GM18498 (cell line): Measurements from ENCODE around the gene SPC24.
"Not testable (repeated sequence)": the region's sequence is repeated elsewhere in the genome, so short reads cannot be mapped to it uniquely, and the experiment has no call there.

Source experiments
- ATAC-seq: cut with Tn5 transposase; IDR thresholded peaks from one replicate; pipeline ENCODE4 v1.9.1; 2021; ENCODE audit warnings: mild to moderate bottlenecking, moderate library complexity; ENCODE audit not compliant: unreplicated experiment

The SPC24 gene

DNA sequence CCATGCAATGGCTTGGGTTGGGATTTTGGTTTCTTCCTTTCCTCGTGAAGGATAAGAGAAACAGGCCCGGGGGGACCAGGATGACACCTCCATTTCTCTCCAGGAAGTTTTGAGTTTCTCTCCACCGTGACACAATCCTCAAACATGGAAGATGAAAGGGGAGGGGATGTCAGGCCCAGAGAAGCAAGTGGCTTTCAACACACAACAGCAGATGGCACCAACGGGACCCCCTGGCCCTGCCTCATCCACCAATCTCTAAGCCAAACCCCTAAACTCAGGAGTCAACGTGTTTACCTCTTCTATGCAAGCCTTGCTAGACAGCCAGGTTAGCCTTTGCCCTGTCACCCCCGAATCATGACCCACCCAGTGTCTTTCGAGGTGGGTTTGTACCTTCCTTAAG is 24.1 kb downstream of the SPC24 start:
- no peak for ATAC-seq

DNA sequence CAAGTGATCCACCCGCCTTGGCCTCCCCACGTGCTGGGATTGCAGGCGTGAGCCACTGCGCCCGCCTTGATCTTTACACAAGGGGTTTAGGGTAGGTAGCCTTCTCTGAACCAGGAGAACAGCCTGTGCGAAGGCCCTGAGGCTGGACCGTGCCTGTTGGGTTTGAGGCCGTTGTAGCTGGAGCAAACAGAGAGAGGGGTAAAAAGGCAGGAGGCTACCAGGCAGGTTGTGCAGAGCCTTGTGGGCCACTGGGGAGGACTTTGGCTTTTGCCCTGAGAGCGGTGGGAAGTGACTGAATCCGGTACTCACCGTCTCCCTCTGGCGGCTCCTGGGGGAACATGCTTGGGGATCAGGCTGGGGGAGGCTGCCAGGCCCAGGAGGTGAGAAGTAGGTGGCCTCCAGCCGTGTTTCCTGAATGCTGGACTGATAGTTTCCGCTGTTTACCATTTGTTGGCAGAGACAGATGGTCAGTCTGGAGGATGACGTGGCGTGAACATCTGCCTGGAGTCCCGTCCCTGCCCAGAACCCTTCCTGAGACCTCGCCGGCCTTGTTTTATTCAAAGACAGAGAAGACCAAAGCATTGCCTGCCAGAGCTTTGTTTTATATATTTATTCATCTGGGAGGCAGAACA is 24.6 kb downstream of the SPC24 start:
- ATAC-seq = no peak

- ATAC-seq = no peak
Measured at GRCh38 chr19:11127905-11128304, 27.7 kb downstream of the SPC24 start.

- no peak for ATAC-seq
Measured at GRCh38 chr19:11125994-11126685, 29.4 kb downstream of the SPC24 start.

- ATAC-seq = not testable (repeated sequence)
Measured at GRCh38 chr19:11124157-11124556, 31.4 kb downstream of the SPC24 start.

DNA sequence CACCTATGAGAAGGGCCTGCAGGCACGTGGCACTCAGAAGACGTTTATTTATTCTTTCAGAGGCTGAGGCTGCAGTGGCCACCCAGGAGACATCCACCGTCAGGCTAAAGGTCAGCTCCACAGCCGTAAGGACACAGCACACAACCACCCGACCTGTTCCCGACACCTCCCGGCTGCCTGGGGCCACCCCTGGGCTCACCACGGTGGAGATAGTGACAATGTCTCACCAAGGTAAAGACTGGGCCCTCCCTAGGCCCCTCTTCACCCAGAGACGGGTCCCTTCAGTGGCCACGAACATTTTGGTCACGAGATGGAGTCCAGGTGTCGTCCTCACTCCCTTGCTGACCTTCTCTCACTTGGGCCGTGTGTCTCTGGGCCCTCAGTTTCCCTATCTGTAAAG is 32.5 kb downstream of the SPC24 start:
- ATAC-seq = no peak

GRCh38 chr19:11121963-11122362 is 33.6 kb downstream of the SPC24 start:
- ATAC-seq = not testable (repeated sequence)

DNA sequence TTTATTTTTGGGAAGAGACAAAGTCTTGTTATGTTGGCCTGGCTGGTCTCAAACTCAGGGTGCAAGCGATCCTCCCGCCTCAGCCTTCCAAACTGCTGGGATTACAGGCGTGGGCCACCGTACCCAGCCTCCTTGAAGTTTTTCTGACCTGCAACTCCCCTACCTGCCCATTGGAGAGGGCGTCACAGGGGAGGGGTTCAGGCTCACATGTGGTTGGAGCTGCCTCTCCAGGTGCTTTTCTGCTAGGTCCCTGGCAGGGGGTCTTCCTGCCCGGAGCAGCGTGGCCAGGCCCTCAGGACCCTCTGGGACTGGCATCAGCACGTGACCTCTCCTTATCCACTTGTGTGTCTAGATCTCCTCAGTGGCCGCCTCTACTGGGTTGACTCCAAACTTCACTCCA is 39.1 kb downstream of the SPC24 start:
- no peak for ATAC-seq

- ATAC-seq = no peak
Measured at GRCh38 chr19:11115895-11116446, 39.6 kb downstream of the SPC24 start.

DNA sequence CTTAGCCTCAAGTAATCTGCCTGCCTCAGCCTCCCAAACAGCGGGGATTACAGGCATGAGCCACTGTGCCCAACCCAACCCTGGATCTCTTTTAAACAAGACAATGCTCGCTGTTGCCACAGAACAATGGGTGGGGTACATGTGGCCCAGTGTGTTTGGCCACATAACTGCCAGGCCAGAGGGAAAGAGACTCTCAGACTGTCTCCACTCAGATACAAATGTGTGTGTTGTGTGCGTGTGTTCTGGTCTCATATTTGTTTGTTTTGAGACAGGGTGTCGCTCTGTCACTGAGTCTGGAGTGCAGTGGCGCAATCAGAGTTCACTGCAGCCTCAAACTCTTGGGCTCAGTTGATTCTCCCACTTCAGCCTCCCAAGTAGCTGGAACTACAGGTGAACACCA is 40.5 kb downstream of the SPC24 start:
- ATAC-seq = no peak

- no peak for ATAC-seq
Measured at GRCh38 chr19:11113140-11113708, 42.4 kb downstream of the SPC24 start.

DNA sequence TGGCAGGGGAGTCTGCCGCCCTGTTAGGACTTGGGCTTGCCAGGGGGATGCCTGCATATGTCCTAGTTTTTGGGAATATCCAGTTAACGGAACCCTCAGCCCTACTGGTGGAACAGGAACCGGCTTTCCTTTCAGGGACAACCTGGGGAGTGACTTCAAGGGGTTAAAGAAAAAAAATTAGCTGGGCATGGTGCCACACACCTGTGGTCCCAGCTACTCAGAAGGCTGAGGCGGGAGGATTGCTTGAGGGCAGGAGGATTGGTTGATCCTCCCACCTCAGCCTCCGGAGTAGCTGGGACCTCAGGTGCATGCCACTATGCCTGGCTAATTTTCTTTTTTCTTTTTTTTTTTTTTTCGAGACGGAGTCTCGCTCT is 43.8 kb downstream of the SPC24 start:
- ATAC-seq = no peak

GRCh38 chr19:11111117-11111770 is 44.3 kb downstream of the SPC24 start:
- no peak for ATAC-seq

DNA sequence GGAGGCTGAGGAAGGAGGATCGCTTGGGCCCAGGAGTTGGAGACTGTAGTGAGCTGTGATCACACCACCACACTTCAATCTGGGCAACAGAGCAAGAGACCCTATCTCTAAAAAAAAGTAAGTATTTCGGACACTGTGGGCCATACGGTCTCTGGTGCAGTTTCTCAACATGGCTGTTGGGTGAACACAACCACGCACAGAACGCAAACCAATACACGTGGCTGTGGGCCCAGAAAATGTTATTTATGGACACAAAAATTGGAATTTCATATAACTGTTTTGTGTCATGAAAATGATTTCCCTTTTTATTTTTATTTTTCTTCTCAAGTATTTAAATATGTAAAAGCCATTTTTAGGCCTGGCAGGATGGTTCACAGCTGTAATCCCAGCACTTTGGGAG is 46.8 kb downstream of the SPC24 start:
- no peak for ATAC-seq

DNA sequence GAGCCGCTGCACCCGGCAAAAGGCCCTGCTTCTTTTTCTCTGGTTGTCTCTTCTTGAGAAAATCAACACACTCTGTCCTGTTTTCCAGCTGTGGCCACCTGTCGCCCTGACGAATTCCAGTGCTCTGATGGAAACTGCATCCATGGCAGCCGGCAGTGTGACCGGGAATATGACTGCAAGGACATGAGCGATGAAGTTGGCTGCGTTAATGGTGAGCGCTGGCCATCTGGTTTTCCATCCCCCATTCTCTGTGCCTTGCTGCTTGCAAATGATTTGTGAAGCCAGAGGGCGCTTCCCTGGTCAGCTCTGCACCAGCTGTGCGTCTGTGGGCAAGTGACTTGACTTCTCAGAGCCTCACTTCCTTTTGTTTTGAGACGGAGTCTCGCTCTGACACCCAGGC is 49.1 kb downstream of the SPC24 start:
- ATAC-seq = no peak

DNA sequence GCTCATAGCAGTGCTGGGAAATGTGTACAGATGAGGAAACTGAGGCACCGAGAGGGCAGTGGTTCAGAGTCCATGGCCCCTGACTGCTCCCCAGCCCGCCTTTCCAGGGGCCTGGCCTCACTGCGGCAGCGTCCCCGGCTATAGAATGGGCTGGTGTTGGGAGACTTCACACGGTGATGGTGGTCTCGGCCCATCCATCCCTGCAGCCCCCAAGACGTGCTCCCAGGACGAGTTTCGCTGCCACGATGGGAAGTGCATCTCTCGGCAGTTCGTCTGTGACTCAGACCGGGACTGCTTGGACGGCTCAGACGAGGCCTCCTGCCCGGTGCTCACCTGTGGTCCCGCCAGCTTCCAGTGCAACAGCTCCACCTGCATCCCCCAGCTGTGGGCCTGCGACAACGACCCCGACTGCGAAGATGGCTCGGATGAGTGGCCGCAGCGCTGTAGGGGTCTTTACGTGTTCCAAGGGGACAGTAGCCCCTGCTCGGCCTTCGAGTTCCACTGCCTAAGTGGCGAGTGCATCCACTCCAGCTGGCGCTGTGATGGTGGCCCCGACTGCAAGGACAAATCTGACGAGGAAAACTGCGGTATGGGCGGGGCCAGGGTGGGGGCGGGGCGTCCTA is 50.5 kb downstream of the SPC24 start:
- no peak for ATAC-seq

DNA sequence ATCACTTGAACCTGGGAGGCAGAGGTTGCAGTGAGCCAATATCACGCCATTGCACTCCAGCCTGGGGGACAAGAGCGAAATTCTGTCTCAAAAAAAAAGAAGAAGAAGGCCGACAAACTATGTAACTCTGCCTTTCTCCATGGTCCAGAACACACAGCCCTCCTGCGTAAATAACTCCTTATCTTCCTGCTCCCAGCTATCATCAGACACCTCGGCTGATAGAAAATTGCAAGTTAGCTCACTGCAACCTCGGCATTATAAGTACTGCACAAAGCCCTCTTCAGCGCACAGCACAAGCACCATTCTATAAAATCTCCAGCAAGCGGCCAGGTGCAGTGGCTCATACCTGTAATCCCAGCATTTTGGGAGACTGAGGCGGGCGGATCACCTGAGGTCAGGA is 51.9 kb downstream of the SPC24 start:
- ATAC-seq = not testable (repeated sequence)

DNA sequence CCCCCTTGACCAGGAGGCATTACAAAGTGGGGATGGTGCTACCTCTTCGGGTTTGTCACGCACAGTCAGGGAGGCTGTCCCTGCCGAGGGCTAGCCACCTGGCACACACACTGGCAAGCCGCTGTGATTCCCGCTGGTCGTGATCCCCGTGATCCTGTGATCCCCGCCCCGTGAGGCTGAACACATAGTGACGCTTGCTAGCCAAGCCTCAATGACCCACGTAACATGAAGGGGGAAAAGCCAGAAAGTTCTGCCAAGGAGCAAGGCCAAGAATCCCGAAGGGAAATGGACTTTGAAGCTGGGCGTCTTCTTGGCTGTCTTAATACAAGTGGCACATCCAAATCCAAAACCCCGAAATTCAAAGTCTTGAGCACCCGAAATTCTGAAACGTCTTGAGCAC is 52.6 kb downstream of the SPC24 start:
- no peak for ATAC-seq

- no peak for ATAC-seq
Measured at GRCh38 chr19:11101057-11101456, 54.5 kb downstream of the SPC24 start.

DNA sequence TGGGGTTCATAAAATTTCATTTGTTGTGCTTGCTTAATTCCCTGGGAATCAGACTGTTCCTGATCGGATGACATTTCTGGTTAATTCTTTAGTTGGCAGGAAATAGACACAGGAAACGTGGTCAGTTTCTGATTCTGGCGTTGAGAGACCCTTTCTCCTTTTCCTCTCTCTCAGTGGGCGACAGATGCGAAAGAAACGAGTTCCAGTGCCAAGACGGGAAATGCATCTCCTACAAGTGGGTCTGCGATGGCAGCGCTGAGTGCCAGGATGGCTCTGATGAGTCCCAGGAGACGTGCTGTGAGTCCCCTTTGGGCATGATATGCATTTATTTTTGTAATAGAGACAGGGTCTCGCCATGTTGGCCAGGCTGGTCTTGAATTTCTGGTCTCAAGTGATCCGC is 55.5 kb downstream of the SPC24 start:
- no peak for ATAC-seq

DNA sequence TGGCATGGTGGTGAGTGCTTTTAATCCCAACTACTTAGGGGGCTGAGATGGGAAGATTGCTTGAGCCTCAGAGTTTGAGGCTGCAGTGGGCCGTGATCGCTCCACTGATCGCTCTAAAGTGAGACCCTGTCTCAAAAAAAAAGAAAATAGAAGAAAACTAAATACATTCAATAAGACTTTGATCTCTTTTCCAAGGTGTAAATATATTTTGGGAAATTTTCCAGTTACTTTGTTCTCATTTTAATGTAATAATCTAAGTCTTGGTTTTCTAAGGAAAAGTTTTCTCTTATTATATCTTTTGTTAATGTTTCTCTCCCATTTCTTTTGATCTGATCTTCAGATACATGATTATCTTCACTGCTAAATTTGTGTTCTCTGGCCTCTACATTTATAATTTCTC is 56.7 kb downstream of the SPC24 start:
- ATAC-seq = no peak
